ENCODE results near the gene KIAA0753. TPM values are rescaled to one million over a fixed set of nuclear protein-coding genes. Genes with fewer than 3 reads are reported as not detected.

Gene KIAA0753
- total and polyA plus RNA-seq, 2 of the 13 experiments (the other 11 are each of a cell fraction or from before 2014, with no cell fraction given), result 5.2 to 9.1 TPM

- TF ChIP-seq ZNF773 (CRISPR knock-in tag; IDR thresholded peaks at IDR 0.05; ENCODE audit: borderline replicate concordance), result no peak
- TF ChIP-seq CBX5 (CRISPR knock-in tag; IDR thresholded peaks at IDR 0.05; ENCODE audit: borderline replicate concordance), result no peak; the same call in 1 of the 2 replicates
- peak; percentile 29; the same call in 1 of the 2 replicates for TF ChIP-seq SOX5 (CRISPR knock-in tag; IDR thresholded peaks at IDR 0.05; ENCODE audit: borderline replicate concordance)
- TF ChIP-seq ZNF550 (CRISPR knock-in tag; IDR thresholded peaks at IDR 0.05; ENCODE audit: borderline replicate concordance), result no peak
- no peak for TF ChIP-seq MAFG (CRISPR knock-in tag; IDR thresholded peaks at IDR 0.05)
- no peak for TF ChIP-seq HOXA9 (CRISPR knock-in tag; IDR thresholded peaks at IDR 0.05; ENCODE audit: borderline replicate concordance)
- no peak for TF ChIP-seq JUNB (CRISPR knock-in tag; IDR thresholded peaks at IDR 0.05; ENCODE audit: borderline replicate concordance)
- TF ChIP-seq ZFP36 (IDR thresholded peaks at IDR 0.05; ENCODE audit: borderline replicate concordance, low read depth, low read length, partially characterized antibody), result no peak
- no peak for TF ChIP-seq TOPORS (CRISPR knock-in tag; IDR thresholded peaks at IDR 0.05)
- TF ChIP-seq ZNF124 (CRISPR knock-in tag; IDR thresholded peaks at IDR 0.05), result 0 out of 2 replicates have a peak, but pooled peaks have one; percentile 16
- no peak for TF ChIP-seq RNF219 (CRISPR knock-in tag; IDR thresholded peaks at IDR 0.05)
- no peak for TF ChIP-seq ZNF703 (CRISPR knock-in tag; IDR thresholded peaks at IDR 0.05; ENCODE audit: borderline replicate concordance)
- no peak for TF ChIP-seq ZNF572 (CRISPR knock-in tag; IDR thresholded peaks at IDR 0.05)
Observed at GRCh38 chr17:6683081-6683684, 42.7 kb upstream of the KIAA0753 start (continued).
